Breast epithelium (tissue), 3 donors: Measurements from ENCODE around the gene CAMTA1.

Experiments
- CTCF ChIP-seq, 3 donors: fragments of 450-650 bp; IDR thresholded peaks; one replicate each; pipeline ENCODE4 v1.5.1; 2016 to 2017; ENCODE audit warnings: antibody characterized with exemption in 3 of 3, mild to moderate bottlenecking in 3 of 3, moderate library complexity in 3 of 3
- POLR2A ChIP-seq: fragments of 450-650 bp; IDR thresholded peaks from one replicate; pipeline ENCODE4 v1.6.1; 2016; ENCODE audit warnings: antibody characterized with exemption, mild to moderate bottlenecking, moderate library complexity
- POLR2AphosphoS5 ChIP-seq, 3 donors: sonication (generic); formaldehyde crosslinking; IDR thresholded peaks; one replicate each; pipeline ENCODE4 v1.6.1; 2017; ENCODE audit warnings: antibody characterized with exemption in 3 of 3

- TF ChIP-seq CTCF (IDR thresholded peaks at IDR 0.05) (no peak), POLR2A (no peak), POLR2AphosphoS5 (IDR thresholded peaks at IDR 0.05) (no peak)
Measured at GRCh38 chr1:6802454-6802853, 17.2 kb downstream of the CAMTA1 start.
